Prostate gland (tissue), 2 donors: Measurements from ENCODE around the gene TMEM238. TPM values are rescaled to one million over a fixed set of nuclear protein-coding genes. Genes with fewer than 3 reads are reported as not detected.

Experiments
- DNase-seq: peaks from one replicate; pipeline ENCODE4 v3.0.0-alpha.2; 2019; ENCODE audit warnings: low spot score
- H3K27ac ChIP-seq, 2 donors: fragments of 200-600 bp; sonication (generic); 2 replicates each; pipeline ENCODE4 v1.5.1; 2017 to 2019
- H3K27me3 ChIP-seq: fragments of 200-600 bp; sonication (generic); replicated peaks from 2 replicates; pipeline ENCODE4 v1.5.1; 2019; ENCODE audit not compliant: insufficient read depth
- H3K36me3 ChIP-seq, 2 donors: fragments of 200-600 bp; sonication (generic); 1 replicate in 1 of 2; 2 replicates in 1 of 2; pipeline versions ENCODE4 v1.5.1 to v1.8.1; 2017 to 2019
- H3K4me1 ChIP-seq: fragments of 200-600 bp; sonication (generic); replicated peaks from 2 replicates; pipeline ENCODE4 v1.5.1; 2019
- H3K4me3 ChIP-seq, 2 donors: fragments of 200-600 bp; sonication (generic); 2 replicates each; pipeline ENCODE4 v1.5.1; 2017 to 2019
- H3K9me3 ChIP-seq: fragments of 200-600 bp; sonication (generic); 2 replicates; pipeline ENCODE4 v1.5.1; 2017
- POLR2A ChIP-seq: fragments of 450-650 bp; IDR thresholded peaks from one replicate; pipeline ENCODE4 v1.6.1; 2016; ENCODE audit warnings: antibody characterized with exemption, mild to moderate bottlenecking
- POLR2AphosphoS5 ChIP-seq: sonication (generic); formaldehyde crosslinking; IDR thresholded peaks from one replicate; pipeline ENCODE4 v1.6.1; 2017; ENCODE audit warnings: antibody characterized with exemption
- WGBS: methylation state at CpG from one replicate; pipeline ENCODE4 v1.1.5; 2018; 5-methylcytosine and 5-hydroxymethylcytosine counted together
- intact Hi-C: fragments of 100-400 bp; cut with DNase I; formaldehyde crosslinking; loops from one replicate; pipeline ENCODE4 v1.14.2; 2022
- total RNA-seq, 2 donors: library from RNA; depleted of rRNA; stranded (reverse); fragments of >200 nt; gene quantifications; one replicate each; pipeline ENCODE4 v1.1.0, GENCODE V29; 2016
- TF ChIP-seq, protein P1 (sequence below), 4 experiments: fragments of 200-600 bp in 2 of 4; fragments of 450-650 bp in 2 of 4; sonication (generic) in 2 of 4; IDR thresholded peaks; 1 replicate in 3 of 4; 2 replicates in 1 of 4; pipeline ENCODE4 v1.5.1; 2016 to 2019; ENCODE audit warnings: antibody characterized with exemption in 4 of 4, mild to moderate bottlenecking in 2 of 4, moderate library complexity in 2 of 4

TMEM238 gene
- total RNA-seq, 2 donors from 2014 or later: 19.6 to 116 TPM

DNA sequence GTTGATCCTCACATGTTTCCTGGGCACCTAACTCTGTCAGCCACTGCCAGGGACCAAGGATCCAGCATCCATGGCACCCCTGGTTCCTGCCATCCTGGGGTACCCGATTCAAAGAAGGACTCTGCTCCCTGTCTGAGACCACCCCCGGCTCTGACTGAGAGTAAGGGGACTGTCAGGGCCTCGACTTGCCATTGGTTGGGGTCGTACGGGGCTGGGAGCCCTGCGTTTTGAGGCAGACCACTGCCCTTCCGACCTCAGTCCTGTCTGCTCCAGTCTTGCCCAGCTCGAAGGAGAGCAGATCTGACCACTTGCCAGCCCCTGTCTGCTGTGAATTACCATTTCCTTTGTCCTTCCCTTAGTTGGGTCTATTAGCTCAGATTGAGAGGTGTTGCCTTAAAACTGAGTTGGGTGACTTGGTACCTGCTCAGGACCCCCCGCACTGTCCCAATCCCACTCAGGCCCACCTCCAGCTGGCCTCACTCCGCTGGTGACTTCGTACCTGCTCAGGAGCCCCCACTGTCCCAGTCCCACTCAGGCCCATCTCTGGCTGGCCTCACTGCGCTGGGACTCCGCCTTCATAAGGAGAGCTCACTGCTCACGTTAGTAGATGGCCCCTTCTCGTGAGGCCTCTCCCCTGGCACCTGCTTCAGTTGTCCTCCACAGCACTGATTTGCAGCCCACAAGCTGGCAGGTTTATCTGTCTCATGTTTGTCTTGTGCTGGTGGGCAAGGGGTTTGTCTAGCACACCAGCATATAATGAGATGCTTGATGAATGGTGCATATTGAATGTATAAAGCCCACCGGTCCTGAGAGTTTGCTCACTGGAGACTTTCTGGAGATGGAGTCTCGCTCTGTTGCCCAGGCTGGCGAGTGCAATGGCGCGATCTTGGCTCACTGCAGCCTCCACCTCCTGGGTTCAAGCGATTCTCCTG is 5.6 kb upstream of the TMEM238 start:
- intact Hi-C loops: loop anchor here (5.0 kb wide), 2 partner anchors 47 to 87 kb away; no protein-coding TSS in a partner anchor
- no peak for DNase-seq
- Histone ChIP-seq H3K27me3 (no peaks in the 10 kb centered on the region), H3K27ac (no peak overlapping the region), H3K4me1 (peaks cover 25% of the 10 kb centered on the region), H3K36me3 (peaks cover 0 to 5% of the 10 kb centered on the region in 2 donors), H3K9me3 (no peaks in the 10 kb centered on the region), H3K4me3 (no peak overlapping the region)
- 77% methylated on average over 21 of the region's 21 CpGs for WGBS
- TF ChIP-seq, protein P1, sequence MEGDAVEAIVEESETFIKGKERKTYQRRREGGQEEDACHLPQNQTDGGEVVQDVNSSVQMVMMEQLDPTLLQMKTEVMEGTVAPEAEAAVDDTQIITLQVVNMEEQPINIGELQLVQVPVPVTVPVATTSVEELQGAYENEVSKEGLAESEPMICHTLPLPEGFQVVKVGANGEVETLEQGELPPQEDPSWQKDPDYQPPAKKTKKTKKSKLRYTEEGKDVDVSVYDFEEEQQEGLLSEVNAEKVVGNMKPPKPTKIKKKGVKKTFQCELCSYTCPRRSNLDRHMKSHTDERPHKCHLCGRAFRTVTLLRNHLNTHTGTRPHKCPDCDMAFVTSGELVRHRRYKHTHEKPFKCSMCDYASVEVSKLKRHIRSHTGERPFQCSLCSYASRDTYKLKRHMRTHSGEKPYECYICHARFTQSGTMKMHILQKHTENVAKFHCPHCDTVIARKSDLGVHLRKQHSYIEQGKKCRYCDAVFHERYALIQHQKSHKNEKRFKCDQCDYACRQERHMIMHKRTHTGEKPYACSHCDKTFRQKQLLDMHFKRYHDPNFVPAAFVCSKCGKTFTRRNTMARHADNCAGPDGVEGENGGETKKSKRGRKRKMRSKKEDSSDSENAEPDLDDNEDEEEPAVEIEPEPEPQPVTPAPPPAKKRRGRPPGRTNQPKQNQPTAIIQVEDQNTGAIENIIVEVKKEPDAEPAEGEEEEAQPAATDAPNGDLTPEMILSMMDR (IDR thresholded peaks at IDR 0.05): no peak
- TF ChIP-seq POLR2A (no peak), POLR2AphosphoS5 (no peak)

DNA sequence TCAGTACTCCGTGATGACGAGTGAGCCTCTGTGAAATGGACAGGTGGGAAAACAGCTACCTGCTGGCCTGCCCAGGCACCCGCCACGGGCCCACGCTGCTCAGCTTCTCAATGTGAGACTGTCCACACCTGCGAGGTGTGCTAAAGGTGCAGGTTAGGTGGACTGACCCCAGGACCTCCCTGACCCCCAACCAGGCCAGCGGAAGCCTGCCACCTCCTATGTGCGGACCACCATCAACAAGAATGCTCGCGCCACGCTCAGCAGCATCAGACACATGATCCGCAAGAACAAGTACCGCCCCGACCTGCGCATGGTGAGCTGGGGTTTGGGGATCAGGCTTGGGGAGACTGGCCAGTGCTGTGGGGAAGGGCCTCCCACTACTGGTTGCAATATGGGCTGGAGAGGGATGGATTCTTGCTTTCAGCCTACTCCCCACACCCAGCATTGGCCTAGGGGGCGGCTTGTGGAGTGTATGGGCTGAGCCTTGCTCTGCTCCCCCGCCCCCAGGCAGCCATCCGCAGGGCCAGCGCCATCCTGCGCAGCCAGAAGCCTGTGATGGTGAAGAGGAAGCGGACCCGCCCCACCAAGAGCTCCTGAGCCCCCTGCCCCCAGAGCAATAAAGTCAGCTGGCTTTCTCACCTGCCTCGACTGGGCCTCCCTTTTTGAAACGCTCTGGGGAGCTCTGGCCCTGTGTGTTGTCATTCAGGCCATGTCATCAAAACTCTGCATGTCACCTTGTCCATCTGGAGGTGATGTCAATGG is 3.8 kb upstream of the TMEM238 start:
- Histone ChIP-seq H3K4me3 (peak overlapping the region; percentile 17 to 74), H3K4me1 (peaks cover 30% of the 10 kb centered on the region), H3K9me3 (no peaks in the 10 kb centered on the region), H3K27ac (no peak overlapping the region), H3K27me3 (no peaks in the 10 kb centered on the region), H3K36me3 (peaks cover 0 to 5% of the 10 kb centered on the region in 2 donors)
- no peak for DNase-seq
- intact Hi-C loops: loop anchor here (5.0 kb wide), 2 partner anchors 46 to 86 kb away; no protein-coding TSS in a partner anchor
- WGBS: 68% methylated on average over 24 of the region's 24 CpGs
- TF ChIP-seq, protein P1 (IDR thresholded peaks at IDR 0.05): no peak
- no peak for TF ChIP-seq POLR2A
- no peak for TF ChIP-seq POLR2AphosphoS5

DNA sequence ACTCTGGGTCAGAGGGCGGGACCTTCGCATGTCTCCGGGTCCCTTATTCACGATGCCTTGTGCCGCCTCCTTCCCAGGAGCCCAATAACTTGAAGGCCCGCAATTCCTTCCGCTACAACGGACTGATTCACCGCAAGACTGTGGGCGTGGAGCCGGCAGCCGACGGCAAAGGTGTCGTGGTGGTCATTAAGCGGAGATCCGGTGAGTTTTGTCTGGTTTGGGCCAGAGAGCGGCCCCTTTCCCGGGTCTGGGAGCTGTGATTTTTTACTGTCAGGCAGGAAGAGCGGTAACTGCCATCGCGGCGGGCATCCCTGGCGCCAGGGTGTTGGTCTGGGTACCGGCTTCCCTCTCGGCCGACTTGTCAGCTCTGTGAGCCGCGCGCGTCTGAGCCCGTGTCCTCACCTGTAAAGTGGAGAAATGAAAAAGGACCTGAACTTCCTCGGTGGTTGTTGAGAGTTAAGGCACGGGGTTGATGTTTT is 2.4 kb upstream of the TMEM238 start:
- intact Hi-C loops: loop anchor here (5.0 kb wide), 2 partner anchors 44 to 84 kb away; no protein-coding TSS in a partner anchor
- no peaks in the 10 kb centered on the region for H3K27me3 ChIP-seq

DNA sequence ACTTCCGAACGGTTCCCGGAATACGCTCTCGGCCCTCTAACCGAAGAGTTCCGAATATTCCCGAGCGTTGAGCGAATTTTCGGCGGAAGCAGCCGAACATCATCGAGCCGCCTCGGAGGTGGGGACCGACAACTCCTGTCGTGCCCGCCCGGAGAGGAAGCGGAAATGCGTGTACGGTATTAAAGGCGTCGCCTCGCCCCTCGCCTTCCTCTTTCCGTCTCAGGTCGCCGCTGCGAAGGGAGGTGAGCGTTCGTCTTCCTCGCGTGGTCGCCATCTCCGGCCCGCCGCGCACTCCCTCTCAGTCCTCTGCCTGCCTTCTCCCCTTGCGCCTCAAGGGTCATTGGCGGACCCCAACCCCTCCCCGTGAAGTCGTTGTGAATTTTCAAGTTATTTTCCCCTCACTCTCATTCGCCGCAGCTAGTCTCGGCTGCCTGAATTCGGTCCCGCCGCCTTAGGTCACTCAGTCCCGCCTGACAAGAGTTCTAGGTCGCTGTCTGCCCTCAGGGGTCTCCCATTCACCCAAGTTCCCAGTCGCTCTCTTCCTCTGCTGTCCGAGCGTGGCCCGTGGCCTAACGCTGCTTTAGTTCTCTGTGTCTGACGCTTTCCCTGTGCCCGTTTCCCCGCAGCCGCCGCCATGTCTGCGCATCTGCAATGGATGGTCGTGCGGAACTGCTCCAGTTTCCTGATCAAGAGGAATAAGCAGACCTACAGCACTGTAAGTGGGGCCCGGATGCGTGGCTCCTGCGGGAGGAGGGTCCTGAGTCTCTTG is 1.8 kb upstream of the TMEM238 start, which contains the start of gene RPL28:
TSS of gene RPL28 (plus strand) at position 209 of the 769 bp plus-strand sequence. CDS start at position 635, 426 bp downstream.
- under 1% methylated on average over 68 of the region's 68 CpGs for WGBS
- intact Hi-C loops: loop anchor here (5.0 kb wide), 2 partner anchors 44 to 84 kb away; no protein-coding TSS in a partner anchor
- peaks cover 30% of the 10 kb centered on the region for H3K4me1 ChIP-seq
- peak within 1 kb of the TSS; percentile 93 to 96 for H3K27ac ChIP-seq
- TF ChIP-seq, protein P1 (IDR thresholded peaks at IDR 0.05): peak in 1 of 4 experiments; percentile 6
- TF ChIP-seq POLR2A: peak; percentile 99
- TF ChIP-seq POLR2AphosphoS5: peak; percentile 100
- DNase-seq: peak; percentile 99
- H3K36me3 ChIP-seq: peaks cover 0 to 5% of the 10 kb centered on the region in 2 donors
- H3K27me3 ChIP-seq: no peaks in the 10 kb centered on the region
- no peaks in the 10 kb centered on the region for H3K9me3 ChIP-seq
- H3K4me3 ChIP-seq: peak within 1 kb of the TSS; percentile 74 to 78

More for the DNA sequence above, 2.4 kb upstream of the TMEM238 start:
- TF ChIP-seq, protein P1 (IDR thresholded peaks at IDR 0.05): no peak
- TF ChIP-seq POLR2A: no peak
- no peak for TF ChIP-seq POLR2AphosphoS5
- 1% methylated on average over 33 of the region's 33 CpGs for WGBS
- Histone ChIP-seq H3K4me1 (peaks cover 30% of the 10 kb centered on the region), H3K36me3 (peaks cover 0 to 5% of the 10 kb centered on the region in 2 donors), H3K27ac (peak overlapping the region; percentile 93 to 96), H3K9me3 (no peaks in the 10 kb centered on the region), H3K4me3 (peak overlapping the region; percentile 74 to 78)
- DNase-seq: no peak
